Stimulated activated CD4-positive, alpha-beta T cell treated with anti-CD3 and anti-CD28 coated beads, TNF-alpha, amount 100 ng/mL, for 24 hours (primary cell): ENCODE results near the gene ITPR3.

Experiments
- DNase-seq, 3 experiments: peaks; one replicate each; pipeline ENCODE4 v3.0.0-alpha.2; 2020; ENCODE audit warnings: low read depth in 3 of 3

The ITPR3 gene

DNA sequence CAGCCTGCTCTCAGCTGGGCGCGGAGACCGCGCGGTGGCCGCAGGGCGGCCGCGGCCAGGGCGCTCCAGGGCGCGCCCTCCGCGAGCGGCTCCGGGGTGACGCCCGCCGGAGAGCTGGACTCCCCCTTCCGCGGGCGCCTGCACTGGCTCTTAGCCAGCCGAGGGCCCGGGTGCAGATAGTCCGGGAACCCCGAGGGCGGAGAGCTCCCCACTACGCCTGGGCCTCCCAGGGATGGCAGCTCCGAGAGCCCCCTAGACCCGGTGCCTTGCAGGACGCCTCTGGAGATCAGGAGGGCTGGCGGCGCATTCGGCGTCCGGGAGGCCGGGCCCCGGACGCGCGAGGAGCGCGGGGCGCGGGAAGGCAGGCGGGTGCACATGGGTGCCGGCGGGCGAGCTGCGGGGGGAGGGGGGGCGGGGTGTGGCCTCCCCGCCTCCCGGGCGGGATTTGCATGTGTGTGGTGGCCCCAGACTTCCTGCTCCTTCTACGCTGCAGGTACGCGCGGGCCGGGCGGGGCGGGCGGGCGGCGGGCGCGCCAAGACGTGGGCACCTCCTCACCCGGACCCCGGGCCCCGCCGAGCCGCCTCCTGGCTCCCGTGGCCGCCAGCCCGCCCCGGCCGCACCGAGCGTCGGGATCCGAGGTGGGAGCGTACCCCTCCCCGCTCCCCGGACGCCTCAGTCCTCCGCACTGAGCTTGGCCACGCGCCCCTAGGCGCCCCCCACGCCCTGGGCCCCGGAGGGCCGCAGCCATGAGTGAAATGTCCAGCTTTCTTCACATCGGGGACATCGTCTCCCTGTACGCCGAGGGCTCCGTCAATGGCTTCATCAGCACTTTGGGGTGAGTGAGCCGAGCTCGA, at the start of gene ITPR3:
TSS of gene ITPR3 (plus strand) at position 467 of the 855 bp plus-strand sequence. CDS start at position 748, 281 bp downstream.
- peak; percentile 33 to 74 (median 46) for DNase-seq

DNA sequence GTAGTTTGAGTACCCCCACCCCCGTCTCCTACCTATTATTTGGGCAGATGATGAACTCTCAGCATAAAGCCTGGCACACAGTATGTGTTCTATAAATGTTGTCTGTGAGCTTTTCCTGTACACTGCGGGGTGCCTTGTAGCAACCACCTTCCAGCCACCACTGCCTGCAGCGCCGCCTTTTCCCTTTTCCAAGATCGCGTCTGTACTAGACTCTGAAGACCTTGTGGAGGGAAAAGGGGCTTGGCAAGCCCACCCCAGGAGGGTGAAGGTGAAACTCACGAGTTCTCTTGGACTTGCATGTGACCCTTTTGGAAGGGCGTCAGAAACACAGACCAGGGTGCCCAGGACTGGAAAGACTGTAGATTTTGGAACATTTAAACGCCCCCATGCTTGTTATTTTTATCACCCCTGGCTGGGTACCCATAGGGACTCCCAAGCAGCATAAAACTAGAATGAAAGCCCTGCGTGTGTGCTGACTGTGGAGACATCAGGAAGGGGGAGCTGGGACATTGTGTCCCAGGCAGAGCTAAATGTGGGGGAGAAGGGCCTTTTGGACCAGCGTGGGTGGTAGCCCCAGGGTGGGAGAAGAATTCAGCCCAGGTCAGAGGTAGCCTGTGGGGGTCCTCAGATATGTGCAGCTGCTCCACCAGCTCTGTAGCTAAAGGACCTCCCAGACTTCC, 49.3 kb upstream of the ITPR3 start:
- no peak for DNase-seq

DNA sequence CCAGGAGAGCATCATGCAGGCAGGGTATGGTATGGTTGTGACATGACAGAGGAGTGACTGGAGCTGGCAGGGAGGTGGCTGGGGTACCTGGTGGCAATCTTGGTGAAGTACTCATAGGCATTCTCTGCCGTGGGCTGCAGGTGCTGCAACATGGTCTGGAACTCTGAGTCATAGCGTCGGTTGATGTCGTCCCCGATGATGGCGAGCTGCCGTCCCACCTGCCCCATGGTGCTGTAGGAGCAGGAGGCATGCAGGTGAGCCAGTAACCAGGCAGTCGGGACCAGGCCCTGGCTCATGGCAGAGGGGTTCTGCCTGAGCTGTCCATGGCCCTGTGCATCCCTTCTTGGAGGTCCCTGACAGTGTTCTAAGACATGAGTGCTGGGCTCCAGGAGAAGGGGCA, 45.9 kb upstream of the ITPR3 start:
- no peak for DNase-seq

GRCh38 chr6:33576668-33577067, 44.5 kb upstream of the ITPR3 start:
- DNase-seq: no peak

- DNase-seq: no peak
Observed at GRCh38 chr6:33577106-33577535, 44.0 kb upstream of the ITPR3 start.

GRCh38 chr6:33577718-33578117, 43.4 kb upstream of the ITPR3 start:
- no peak for DNase-seq

- no peak for DNase-seq
Observed at GRCh38 chr6:33578164-33578563, 43.0 kb upstream of the ITPR3 start.

DNA sequence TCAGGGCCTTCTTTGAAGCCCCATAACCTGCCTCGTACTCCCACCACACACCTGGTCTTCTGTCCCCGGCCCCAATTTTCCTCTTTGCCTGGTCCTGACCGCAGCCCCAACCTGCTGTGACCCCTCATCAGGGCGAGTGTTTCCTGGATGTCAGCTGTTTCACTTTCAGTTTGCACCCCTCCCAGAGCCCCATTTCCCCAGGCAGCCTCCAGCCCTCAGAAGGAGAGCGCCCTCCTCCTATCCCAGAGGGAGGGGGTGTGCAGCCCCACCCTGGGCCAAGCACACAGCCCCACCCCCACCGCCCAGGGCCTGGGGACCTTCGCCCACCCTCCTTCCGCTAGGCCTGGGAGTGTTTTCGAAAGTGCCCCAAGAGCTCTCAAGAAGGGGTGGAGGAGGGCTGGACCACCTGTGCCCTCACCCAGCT, 42.5 kb upstream of the ITPR3 start:
- DNase-seq: no peak

- DNase-seq: peak; percentile 71 to 85 (median 71)
Observed at GRCh38 chr6:33579828-33580714, 41.1 kb upstream of the ITPR3 start, which contains the start of gene BAK1. TSS of gene BAK1 (minus strand) at chr6:33580276. CDS start at chr6:33577604, 2,672 bp downstream.

DNA sequence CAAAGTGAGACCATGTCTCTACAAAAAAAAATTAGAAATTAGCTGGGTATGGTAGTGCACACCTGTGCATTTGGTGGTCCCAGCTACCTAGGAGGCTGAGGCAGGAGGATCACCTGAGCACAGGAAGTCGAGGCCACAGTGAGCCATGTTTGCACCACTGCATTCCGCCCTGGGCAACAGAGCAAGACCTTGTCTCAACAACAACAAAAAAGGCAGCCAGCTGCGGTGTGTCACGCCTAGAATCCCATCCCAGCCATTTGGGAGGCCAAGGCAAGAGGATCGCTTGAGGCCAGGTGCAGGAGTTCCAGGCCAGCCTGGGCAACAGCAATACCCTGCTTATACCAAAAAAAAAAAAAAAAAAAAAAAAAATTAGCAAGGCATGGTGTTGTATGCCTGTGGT, 39.9 kb upstream of the ITPR3 start:
- no peak for DNase-seq

- DNase-seq: no peak
Observed at GRCh38 chr6:33583591-33584155, 37.4 kb upstream of the ITPR3 start.

GRCh38 chr6:33584700-33585402, 36.3 kb upstream of the ITPR3 start:
- DNase-seq: no peak

DNA sequence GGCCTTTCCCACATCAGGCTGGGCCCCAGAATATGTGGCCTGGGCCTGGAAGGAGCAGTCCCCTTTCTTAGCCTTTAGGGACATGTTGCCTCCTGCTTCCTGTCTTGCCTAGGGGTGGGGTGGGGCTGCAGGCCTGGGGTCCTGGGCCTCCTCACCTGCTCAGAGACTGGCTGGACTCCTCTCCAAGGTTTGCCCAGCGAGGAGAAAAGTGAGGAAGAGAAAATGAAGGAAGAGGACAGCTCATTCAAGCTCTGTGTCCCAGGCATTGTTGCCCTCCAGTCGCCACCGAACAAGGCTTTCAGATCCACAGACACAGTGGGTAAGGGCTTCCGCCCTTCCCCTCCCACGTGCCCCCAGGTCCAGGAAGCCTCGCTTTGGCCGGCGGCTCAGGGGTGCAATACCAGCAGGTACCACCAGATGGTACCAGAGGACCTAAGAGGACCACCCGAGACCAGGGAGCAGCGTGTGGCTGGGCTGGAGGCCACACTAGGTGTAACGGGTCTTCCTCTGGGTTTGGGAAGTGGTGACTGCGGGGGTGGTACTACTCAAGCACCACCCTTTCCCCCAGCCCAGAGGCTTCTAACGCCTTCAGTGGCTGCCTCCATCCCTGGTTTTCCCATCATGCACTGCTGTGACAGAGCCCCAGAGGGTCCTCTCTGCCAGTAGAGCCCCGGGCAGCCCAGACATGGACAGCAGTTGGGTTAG, 35.6 kb upstream of the ITPR3 start:
- peak; percentile 67 to 91 (median 70) for DNase-seq

DNA sequence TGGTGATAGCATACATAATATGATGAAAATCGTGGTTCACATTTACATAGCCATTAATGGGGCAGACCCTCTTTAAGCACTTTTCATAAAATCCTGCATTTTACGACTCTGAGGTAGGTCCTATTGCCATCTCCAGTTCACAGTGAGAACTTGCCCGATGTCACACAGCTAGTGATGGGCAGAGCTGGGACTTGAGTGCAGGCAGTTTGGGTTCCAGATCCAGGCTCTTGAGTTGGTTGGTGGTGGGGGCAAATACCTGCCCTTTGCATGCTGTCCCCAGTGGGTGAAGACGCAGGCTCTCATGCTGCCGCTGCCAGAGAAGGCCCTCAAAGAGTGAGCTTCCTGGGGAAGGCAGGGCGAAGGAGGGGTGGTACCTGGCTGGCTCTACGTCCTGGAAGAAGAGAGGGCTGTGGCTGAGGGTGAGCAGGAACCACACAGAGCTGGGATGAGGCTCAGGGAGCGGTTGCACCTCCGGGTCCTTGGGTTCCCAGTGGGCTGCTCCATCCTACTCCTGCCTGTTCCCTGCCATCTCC, 34.9 kb upstream of the ITPR3 start:
- DNase-seq: no peak

DNA sequence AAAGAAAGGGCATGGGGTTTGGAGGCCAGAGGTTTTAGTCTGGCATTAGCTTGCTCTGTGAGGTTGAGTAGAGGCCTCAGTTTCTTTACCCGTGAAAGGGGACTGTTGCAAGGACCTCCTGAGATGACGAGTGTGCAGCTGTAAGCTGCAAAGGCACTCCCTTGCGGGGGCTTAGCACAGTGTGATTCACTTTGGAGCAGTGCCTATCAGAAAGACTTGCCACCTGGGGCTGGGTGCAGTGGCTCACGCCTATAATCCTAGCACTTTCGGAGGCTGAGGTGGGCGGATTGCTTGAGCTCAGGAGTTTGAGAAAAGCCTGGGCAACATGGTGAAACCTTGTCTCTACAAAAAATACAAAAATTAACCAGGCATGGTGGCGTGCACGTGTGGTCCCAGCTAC, 33.6 kb upstream of the ITPR3 start:
- no peak for DNase-seq

- no peak for DNase-seq
Observed at GRCh38 chr6:33588894-33589293, 32.2 kb upstream of the ITPR3 start.

- no peak for DNase-seq
Observed at GRCh38 chr6:33589392-33589730, 31.8 kb upstream of the ITPR3 start.

DNA sequence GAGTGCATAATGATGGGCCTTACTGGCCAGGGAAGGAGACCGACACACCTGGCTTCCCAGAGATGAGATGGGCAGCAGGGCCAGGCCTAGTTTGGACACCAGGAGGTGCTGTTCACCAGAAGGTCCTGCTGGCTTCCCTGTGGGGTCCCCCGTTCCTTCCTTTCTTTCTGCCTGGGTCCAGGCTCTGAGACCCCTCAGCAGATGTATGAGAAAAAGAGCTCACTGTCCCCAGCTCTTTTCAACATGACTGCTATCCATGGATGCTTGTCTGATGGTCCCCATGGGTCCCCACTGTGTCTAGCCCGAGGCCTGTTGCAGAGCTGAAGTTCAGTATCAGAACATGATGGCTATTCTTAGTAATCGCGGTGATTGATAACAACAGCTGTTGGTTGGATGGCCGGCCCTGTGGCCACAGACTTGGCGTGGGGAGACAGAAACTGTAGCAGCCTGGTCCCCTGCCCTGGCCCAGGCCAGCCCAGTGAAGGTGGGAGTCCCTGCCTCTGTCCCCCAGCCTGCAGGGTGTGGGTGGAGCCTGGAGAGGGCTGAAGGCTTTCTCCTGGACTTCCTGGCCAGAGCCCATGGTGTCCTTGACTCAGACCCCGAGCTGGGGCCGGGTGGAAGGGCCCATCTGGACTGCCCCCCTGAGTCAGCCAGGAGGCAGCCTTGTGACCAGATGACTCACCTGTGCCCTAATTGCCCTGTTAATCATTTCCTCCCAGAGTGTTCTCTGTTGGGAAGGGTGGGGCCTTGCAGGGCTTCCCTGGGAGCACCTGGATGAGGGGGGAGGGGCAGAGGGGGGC, 31.2 kb upstream of the ITPR3 start:
- DNase-seq: no peak

DNA sequence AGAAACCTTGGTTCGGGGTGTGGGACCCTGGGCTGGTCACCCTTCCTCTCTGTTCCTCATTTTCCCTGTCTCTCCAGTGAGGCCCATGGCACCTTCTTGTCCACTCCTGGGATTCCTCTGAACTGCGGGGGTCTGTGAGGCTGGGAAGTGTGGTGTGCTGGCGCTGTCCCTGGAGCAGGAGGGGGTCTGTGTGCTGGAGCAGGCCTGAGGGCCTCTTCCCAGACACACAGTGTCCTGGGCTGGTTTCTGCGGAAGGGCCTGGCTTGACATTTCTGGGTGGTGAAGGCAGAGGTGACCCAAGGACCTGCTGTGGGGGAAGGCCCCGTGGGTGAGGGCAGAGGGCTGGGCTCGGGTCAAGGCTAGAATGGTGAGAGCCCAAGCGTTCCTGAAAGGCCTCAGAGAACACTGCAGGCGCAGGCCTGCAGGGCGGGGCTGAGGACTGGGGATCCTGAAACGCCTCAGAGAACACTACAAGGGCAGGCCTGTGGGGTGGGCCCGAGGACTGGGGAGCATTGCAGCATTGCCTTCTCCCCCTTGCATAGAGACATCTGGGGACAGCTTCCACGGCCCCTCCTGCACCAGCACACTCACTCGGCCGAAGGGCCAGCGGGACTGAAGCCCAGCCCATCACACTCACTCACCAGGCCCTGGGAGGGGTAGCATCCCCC, 30.5 kb upstream of the ITPR3 start:
- DNase-seq: no peak
